ENCODE measurements around the gene UBXN11. TPM values are rescaled to one million over a fixed set of nuclear protein-coding genes. Genes with fewer than 3 reads are reported as not detected.

UBXN11 gene
- total and polyA plus RNA-seq, 2 donors (not counting 1 experiment from before 2014, with no cell fraction given) = 68.0 to 81.4 TPM

DNA sequence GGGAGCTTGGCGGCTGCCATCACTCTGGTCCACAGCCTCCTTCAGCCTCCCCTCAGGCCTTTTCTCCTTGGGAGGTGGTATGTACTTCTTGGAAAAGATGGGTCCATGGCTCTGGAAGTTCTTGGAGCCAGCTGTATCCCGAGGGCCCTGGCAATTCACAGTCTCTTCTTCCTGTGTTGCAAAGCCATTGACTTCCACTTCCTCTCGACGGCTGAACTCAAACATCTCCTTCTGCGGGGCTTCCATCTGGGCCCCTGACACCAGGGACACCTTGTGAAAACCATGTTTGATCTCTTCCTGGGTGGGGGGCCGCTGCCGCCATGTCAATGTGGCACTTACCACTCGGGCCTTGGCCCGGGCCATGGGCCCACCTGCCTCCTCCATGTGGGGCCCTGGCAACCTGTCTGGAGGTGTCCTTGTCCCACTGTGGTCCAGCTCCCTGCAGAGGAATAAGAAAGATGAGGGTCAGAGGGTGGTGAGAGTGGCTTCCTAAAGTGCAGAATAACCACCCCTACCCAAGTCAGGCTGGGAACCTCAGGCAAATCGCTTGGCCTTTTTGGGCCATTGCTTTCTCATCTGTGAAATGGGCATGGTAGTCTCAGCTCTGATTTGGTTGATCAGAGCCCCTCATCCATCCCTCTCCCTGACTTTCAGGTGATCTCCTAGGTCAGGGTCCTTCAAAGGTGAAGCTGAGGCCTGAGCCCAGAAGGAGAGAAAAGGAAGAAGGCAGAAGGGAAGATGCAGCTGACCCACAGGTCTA, 40.0 kb upstream of the UBXN11 start:
- H2AFZ ChIP-seq (ENCODE audit: insufficient read depth, low read depth, low read length, poor library complexity, severe bottlenecking) = no peak overlapping the region
- no peak overlapping the region for H3K4me2 ChIP-seq (replicated peaks; ENCODE audit: low read depth, low read length, poor library complexity, severe bottlenecking)
- no peak overlapping the region for H3K4me3 ChIP-seq (ENCODE audit: control extremely low read depth in 1 of 5, extremely low read depth in 1 of 5, insufficient read depth in 1 of 5, low read depth in 2 of 5, low read length in 4 of 5)
- H3K36me3 ChIP-seq (replicated peaks in 1 of 2; ENCODE audit: control extremely low read depth in 1 of 2, control insufficient read depth in 1 of 2, extremely low read depth in 1 of 2, insufficient read depth in 2 of 2, low read length in 1 of 2) = no peaks in the 10 kb centered on the region
- Mint-ChIP-seq H3K4me1 (no peaks in the 10 kb centered on the region), H3K9me3 (ENCODE audit: insufficient read depth) (no peaks in the 10 kb centered on the region), H3K4me3 (no peak overlapping the region), H3K27ac (no peak overlapping the region), H3K27me3 (no peaks in the 10 kb centered on the region)
- ChIA-PET CTCF (interaction anchor here (0.6 to 1.3 kb wide), 3 partner anchors 18 to 112 kb away, joined by 3 read pairs; partner anchors contain the start of gene CEP85), POLR2A (interaction anchor here (0.7 kb wide), 1 partner anchor 9 kb away, joined by 7 read pairs; no protein-coding TSS in a partner anchor)
- H3K9me3 ChIP-seq (ENCODE audit: control extremely low read depth in 1 of 3, control insufficient read depth in 2 of 3, insufficient read depth in 1 of 3, low read length in 2 of 3) = no peaks in the 10 kb centered on the region
- TF ChIP-seq EZH2 (IDR thresholded peaks at IDR 0.05; ENCODE audit: borderline replicate concordance, insufficient read depth, low read depth, low read length, poor library complexity, severe bottlenecking) = no peak
- TF ChIP-seq, protein P1, sequence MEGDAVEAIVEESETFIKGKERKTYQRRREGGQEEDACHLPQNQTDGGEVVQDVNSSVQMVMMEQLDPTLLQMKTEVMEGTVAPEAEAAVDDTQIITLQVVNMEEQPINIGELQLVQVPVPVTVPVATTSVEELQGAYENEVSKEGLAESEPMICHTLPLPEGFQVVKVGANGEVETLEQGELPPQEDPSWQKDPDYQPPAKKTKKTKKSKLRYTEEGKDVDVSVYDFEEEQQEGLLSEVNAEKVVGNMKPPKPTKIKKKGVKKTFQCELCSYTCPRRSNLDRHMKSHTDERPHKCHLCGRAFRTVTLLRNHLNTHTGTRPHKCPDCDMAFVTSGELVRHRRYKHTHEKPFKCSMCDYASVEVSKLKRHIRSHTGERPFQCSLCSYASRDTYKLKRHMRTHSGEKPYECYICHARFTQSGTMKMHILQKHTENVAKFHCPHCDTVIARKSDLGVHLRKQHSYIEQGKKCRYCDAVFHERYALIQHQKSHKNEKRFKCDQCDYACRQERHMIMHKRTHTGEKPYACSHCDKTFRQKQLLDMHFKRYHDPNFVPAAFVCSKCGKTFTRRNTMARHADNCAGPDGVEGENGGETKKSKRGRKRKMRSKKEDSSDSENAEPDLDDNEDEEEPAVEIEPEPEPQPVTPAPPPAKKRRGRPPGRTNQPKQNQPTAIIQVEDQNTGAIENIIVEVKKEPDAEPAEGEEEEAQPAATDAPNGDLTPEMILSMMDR (IDR thresholded peaks at IDR 0.05) = no peak
- DNase-seq = no peak
- H3K9ac ChIP-seq (ENCODE audit: low read length) = no peak overlapping the region
- intact Hi-C loops (cut with micrococcal nuclease) = no loop called here
- H3K79me2 ChIP-seq (ENCODE audit: control insufficient read depth, insufficient read depth, low read length) = no peaks in the 10 kb centered on the region
- no peaks in the 10 kb centered on the region for H3K4me1 ChIP-seq (ENCODE audit: control insufficient read depth in 2 of 2, insufficient read depth in 2 of 2, low read length in 2 of 2)
- H3K27ac ChIP-seq (ENCODE audit: low read length in 2 of 2) = no peak overlapping the region
- ATAC-seq (ENCODE audit: low read depth) = no peak
- no peaks in the 10 kb centered on the region for H4K20me1 ChIP-seq (ENCODE audit: control insufficient read depth, insufficient read depth, low read length, poor library complexity, severe bottlenecking)
- no peaks in the 10 kb centered on the region for H3K27me3 ChIP-seq (replicated peaks in 1 of 4; ENCODE audit: control extremely low read depth in 1 of 4, control insufficient read depth in 3 of 4, insufficient read depth in 4 of 4, low read length in 3 of 4)
- WGBS (ENCODE audit: insufficient coverage) = 62% methylated on average over 9 of the region's 10 CpGs

DNA sequence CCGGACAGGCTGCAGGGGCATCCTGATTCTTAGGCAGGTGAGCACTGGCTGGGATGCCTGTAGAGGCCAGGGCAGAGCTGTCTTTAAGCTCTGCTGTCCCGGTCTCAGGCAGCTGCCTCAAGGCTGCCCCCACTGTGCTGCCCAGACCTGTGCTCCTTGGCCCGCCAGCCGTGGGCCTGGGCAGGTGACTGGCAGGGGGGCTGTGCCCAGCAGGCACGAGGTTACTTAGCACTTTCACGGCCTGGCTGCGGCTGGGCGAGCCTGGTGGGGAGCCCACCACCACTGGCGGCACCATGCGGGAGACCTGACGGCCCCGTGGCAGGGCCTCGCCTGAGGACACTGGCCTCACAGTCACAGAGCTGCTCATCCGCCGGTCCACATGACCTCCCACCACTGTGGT, 39.3 kb upstream of the UBXN11 start:
- H3K9me3 Mint-ChIP-seq (ENCODE audit: insufficient read depth) = no peaks in the 10 kb centered on the region

More for the DNA sequence above, 39.3 kb upstream of the UBXN11 start:
- no peaks in the 10 kb centered on the region for H3K4me1 Mint-ChIP-seq
- H3K4me3 Mint-ChIP-seq = no peak overlapping the region
- no peaks in the 10 kb centered on the region for H3K4me1 ChIP-seq (ENCODE audit: control insufficient read depth in 2 of 2, insufficient read depth in 2 of 2, low read length in 2 of 2)
- ATAC-seq (ENCODE audit: low read depth) (no peak), DNase-seq (no peak)
- TF ChIP-seq EZH2 (IDR thresholded peaks at IDR 0.05; ENCODE audit: borderline replicate concordance, insufficient read depth, low read depth, low read length, poor library complexity, severe bottlenecking) = no peak
- TF ChIP-seq, protein P1 (IDR thresholded peaks at IDR 0.05) = no peak
- H3K9ac ChIP-seq (ENCODE audit: low read length) = no peak overlapping the region
- no peaks in the 10 kb centered on the region for H3K36me3 ChIP-seq (replicated peaks in 1 of 2; ENCODE audit: control extremely low read depth in 1 of 2, control insufficient read depth in 1 of 2, extremely low read depth in 1 of 2, insufficient read depth in 2 of 2, low read length in 1 of 2)
- H3K4me3 ChIP-seq (ENCODE audit: control extremely low read depth in 1 of 5, extremely low read depth in 1 of 5, insufficient read depth in 1 of 5, low read depth in 2 of 5, low read length in 4 of 5) = no peak overlapping the region
- no peaks in the 10 kb centered on the region for H4K20me1 ChIP-seq (ENCODE audit: control insufficient read depth, insufficient read depth, low read length, poor library complexity, severe bottlenecking)
- no peak overlapping the region for H3K27ac ChIP-seq (ENCODE audit: low read length in 2 of 2)
- no peak overlapping the region for H2AFZ ChIP-seq (ENCODE audit: insufficient read depth, low read depth, low read length, poor library complexity, severe bottlenecking)
- POLR2A ChIA-PET = no interaction called here
- intact Hi-C loops (cut with micrococcal nuclease) = no loop called here
- H3K79me2 ChIP-seq (ENCODE audit: control insufficient read depth, insufficient read depth, low read length) = no peaks in the 10 kb centered on the region
- H3K27me3 ChIP-seq (replicated peaks in 1 of 4; ENCODE audit: control extremely low read depth in 1 of 4, control insufficient read depth in 3 of 4, insufficient read depth in 4 of 4, low read length in 3 of 4) = no peaks in the 10 kb centered on the region
- H3K4me2 ChIP-seq (replicated peaks; ENCODE audit: low read depth, low read length, poor library complexity, severe bottlenecking) = no peak overlapping the region
- H3K9me3 ChIP-seq (ENCODE audit: control extremely low read depth in 1 of 3, control insufficient read depth in 2 of 3, insufficient read depth in 1 of 3, low read length in 2 of 3) = no peaks in the 10 kb centered on the region
- H3K27me3 Mint-ChIP-seq = no peaks in the 10 kb centered on the region
- no peak overlapping the region for H3K27ac Mint-ChIP-seq
- 91% methylated on average over 15 of the region's 15 CpGs for WGBS (ENCODE audit: insufficient coverage)
- CTCF ChIA-PET = interaction anchor here (1.0 kb wide), 1 partner anchor 24 kb away, joined by 3 read pairs; no protein-coding TSS in a partner anchor
